Measurements from ENCODE around the gene PRR30.
"Not testable (repeated sequence)": the region's sequence is repeated elsewhere in the genome, so short reads cannot be mapped to it uniquely, and the experiment has no call there.

Gene PRR30

DNA sequence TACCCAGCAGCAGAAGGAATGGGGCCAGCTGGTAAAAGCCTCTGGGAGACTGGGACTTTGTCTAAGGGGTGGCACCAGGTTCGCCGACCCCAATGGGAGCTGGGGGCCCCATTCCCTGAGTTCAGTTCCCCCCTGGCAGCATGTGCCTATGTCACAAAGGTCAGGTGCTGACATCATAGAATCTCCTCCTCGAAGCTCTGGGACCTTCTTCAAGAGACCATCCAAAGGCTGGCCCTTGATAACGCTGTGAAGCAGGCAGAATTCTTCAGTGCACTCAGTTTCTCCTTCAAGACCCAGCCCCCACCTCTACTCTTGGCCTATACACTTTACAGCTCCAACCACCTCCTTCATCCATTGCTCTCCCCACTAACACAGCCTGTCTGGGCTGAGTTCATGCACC is at the start of gene PRR30:
PRR30 (minus strand) TSS at position 101 of the 400 bp plus-strand sequence. CDS start 1,081 bp downstream, outside the sequence.
- no peak for DNase-seq

DNA sequence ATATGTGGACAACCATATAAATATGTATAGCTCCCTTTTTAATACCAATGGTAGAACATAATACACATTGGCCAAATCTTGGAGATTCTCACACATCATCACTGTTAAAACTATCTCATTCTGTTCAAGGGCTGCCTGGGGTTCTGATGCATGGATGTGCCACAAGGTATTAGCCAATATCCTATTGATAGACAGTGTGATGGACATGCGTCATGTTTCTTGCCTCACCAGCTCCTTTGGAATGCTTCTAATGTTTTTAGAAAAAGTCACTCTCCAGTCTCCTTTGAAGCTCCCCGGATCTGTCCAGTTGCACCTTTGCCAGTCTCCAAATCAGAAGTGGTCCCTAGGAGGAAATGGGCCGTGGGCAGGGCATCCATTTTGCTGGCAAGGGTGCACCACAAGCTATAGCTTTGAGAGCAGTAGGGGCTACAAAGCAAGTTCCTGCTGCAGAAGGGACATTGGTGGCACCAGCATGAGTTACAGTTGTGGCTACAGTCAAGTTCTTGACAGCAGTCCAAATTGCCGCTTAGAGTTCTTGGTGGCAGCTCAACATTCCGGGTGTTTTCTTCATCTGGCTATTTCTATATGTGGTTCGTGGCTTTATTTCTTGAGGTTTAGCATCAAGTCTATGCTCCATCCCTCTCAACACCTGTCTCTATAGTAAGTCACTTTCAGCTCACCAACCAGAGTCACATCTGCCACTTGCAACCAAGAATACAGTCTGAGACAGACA is 47.6 kb upstream of the PRR30 start:
- DNase-seq: no peak

DNA sequence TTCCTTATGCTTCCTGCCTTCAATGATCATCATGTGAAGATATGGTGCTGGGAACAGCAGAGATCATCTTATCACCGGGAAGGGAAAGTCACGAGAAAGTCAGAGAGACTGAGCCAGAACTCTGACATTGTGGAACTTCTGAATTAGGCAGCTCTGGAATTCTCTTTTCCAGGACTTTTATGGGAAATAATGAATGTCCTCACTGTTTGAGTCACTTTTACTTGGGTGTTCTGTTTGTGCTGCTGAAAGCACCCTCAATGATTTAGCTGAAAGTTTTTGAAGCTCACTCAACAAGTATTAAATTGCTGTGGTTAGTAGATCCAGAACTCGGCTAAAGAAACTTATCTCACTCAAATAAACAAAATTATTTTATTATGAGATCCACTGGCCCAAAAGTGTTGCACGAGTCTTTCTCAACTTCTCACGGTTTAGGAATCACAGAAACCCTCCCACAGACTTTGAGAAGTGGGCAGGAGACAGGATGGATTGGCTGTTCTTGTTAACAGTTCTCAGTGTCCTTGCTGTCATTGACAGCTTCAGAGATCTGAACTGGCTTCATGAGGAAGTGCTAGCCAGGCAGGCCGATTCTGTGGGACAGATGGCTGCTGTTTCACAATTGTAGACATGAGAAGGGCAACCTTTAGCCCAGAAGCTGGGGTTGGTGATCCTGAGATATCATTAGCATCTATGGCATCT is 46.3 kb upstream of the PRR30 start:
- no peak for DNase-seq

- no peak for DNase-seq
Measured at GRCh38 chr2:27184115-27184514, 44.9 kb upstream of the PRR30 start.

GRCh38 chr2:27182346-27182745 is 43.1 kb upstream of the PRR30 start:
- no peak for DNase-seq

DNA sequence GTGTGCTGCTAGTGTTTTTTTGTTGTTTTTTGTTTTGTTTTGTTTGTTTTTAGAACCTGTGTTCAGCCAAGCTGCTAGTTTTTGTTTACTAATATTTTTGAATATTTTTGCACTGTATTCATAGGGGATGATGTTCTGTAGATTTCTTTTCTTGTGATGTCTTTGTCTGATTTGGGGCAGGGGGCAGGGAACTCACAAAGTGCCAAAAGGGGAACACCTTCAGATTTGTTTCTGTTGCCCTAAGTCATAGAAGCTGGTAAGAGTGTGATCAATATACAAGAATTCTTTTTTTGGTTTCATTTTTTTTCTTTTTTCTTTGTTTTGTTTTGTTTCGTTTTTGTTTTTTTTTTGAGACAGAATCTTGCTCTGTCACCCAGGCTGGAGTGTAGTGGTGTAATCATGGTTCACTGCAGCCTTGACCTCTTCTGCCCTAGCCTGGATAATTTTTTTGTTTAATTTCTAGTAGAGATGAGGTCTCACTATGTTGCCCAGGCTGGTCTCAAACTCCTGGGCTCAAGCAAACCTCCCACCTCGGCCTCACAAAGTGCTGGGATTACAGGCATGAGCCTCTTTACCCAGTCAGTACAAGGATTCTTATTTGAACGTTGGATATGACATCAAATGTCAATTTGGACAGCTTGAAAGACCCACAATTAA is 40.3 kb upstream of the PRR30 start:
- DNase-seq: no peak

DNA sequence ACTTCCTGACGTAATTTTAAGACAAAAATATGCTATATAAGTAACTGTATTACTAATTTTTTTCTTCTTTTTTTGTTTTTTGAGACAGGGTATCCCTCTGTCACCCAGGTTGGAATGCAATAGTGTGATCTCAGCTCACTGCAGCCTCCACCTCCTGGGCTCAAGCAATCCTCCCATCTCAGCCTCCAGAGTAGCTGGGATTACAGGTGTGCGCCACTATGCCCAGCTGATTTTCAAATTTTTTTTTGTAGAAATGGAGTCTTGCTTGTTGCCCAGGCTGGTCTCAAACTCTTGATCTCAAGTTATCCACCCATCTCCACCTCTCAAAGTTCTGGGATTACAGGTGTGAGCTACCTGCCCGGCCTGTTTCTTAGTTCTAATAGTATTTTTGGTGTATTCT is 39.3 kb upstream of the PRR30 start:
- DNase-seq: no peak

GRCh38 chr2:27177441-27178351 is 38.5 kb upstream of the PRR30 start:
- no peak for DNase-seq

GRCh38 chr2:27175781-27176180 is 36.6 kb upstream of the PRR30 start:
- not testable (repeated sequence) for DNase-seq

GRCh38 chr2:27175330-27175729 is 36.1 kb upstream of the PRR30 start:
- no peak for DNase-seq

GRCh38 chr2:27174638-27175037 is 35.4 kb upstream of the PRR30 start:
- no peak for DNase-seq

DNA sequence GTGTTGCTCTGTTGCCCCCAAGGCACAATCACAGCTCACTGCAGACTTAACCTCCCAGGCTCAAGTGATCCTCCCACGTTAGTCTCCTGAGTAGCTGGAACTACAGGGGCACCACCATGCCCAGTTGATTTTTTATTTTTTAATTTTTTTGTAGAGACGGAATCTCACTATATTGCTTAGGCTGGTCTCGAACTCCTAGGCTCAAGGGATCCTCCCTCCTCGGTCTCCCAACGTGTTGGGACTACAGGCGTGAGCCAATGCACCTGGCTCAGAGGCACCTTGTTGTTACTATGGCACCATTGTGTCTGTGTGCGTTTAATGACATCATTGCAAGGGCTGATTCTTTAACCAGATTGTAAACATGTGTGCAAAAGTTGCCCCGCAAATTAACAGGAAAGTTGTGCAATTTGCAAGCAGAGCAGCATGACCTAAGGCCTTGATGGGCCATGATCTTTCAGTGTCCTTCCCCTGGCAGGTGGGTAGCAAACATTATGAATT is 32.2 kb upstream of the PRR30 start:
- DNase-seq: no peak

DNA sequence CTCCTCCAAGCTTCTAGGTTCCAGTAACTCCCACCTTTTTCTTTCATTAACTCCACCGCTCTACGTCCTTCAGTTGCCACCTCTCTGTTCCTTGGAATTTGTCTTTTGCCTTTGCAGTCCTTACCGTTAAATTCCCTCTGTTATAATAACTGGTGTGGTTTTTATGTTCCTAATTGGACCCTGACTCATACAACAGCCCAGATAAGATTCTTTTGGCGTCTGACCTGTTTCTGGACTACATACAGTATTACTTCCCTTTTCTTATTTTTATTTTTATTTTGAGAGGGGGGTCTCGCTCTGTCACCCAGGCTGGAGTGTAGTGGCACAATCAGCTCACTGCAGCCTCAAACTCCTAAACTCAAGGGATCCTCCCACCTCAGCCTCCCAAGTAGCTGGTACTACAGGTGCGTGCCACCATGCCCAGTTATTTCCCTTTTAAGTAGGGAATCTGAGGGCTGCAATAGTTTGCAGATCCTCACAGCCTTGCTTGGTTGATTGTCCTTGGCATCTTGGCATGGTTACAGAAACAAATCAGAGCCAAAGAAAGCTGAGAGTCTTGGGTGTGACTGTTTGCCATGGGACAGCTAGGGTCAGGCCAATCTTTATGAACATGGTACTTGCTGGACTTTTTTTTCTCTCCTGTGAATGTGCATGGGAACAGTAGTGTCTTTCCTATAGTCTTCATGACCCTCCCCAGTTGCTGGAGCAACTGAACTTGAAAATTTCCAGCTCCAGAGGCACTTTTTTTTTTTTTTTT is 31.5 kb upstream of the PRR30 start:
- DNase-seq: no peak

DNA sequence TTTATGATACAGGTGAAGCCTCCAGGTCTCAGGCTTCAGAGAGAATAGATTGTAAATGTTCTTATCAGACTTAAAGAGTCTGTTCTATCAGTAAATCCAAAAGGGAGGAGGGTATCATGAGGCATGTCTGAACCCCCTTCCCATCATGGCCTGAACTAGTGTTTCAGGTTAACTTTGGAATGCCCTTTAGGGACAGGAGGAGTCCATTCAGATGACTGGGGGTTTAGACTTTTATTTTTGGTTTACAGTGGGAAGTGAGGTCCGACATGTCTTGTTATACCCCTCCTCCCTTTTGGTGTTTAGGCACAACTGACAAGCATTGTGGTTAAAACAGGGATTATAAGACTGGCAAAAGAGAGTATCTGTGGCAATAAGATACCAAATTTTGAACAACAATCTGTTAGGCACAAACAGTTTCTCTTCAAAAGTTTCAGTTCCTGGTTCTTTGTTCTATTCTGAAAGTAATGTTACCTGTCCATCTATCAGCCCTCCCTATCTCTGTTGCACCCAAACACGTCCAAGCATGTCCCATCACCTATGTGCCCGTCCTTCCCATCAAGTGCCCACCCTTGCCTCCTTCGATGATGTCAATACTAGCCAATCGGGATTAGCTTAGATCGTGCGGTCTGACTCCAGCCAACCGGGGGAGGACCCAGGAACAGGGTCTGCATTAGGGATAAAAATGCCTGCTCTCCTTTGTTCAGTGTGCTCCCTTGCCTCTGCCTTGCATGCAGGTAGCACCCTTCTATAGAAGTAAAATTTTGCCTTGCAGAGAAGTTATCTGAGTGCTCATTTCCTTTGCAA is 26.0 kb upstream of the PRR30 start:
- DNase-seq: no peak

DNA sequence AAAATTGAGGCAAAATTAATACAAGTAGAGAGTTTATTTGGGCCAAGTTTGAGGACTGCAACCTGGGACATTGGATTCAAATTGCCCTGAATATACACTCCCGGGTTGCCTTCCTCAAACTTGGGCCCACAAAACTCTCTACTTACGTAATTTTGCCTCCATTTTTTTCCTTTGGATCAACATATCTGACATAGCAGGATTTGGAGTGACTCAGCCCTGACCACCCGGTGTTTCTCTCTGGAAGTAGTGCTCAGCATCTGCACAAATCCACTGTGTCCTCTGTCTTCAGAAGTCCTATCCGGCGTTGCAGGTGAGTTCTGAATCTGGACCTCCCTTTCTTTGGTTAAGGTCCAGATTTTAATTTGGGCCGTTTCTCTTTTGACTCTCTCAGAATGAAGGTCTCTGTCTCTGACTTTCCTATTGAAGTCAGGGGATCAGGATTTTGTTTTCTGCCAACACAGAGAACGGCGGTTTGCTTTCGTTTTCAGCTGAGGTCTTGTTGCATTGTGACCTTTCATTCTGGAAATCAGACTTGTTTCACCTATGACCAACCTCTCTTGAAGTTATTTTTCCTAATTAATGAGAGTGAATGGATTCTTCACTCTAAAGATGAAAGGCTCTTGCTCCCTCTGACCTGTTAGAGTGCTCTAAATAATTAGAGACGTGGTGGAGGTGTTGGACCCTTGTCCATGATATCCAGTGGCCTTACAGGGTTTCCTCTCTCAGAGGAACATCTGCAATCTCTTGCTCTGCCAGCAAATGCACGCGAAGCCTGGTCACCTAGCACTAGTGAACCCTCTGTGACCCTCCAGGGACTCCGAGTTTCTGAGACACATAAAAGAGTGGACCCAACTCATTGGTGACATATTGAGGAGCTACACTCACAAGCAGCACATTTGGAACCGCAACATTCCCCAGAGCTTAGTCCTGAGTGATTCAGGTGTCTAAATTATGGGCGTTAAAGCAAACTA is 23.2 kb upstream of the PRR30 start:
- DNase-seq: no peak

- DNase-seq: no peak
Measured at GRCh38 chr2:27160191-27160590, 21.0 kb upstream of the PRR30 start.

DNA sequence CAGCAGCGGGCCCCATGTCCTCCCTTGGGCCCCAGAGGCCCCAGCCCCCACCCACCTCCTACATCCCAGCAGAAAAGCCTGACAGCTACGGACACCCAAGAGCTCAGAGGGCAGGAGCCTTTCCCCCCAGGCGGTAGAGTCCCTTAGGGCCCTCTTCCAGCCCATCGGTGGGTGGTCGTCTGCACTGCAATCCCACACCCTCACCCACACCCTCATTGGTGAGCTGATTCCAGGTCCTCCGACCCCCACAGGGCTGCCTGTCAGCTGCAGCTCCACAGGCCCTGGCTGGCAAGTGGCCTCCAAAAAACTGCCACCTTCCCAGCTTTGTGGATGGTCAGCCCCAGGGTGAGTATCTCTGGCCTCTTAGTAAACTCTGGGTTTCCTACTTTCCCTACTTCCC is 20.1 kb upstream of the PRR30 start:
- no peak for DNase-seq

- DNase-seq: no peak
Measured at GRCh38 chr2:27158468-27158867, 19.3 kb upstream of the PRR30 start.

GRCh38 chr2:27155069-27155520 is 15.9 kb upstream of the PRR30 start:
- no peak for DNase-seq

DNA sequence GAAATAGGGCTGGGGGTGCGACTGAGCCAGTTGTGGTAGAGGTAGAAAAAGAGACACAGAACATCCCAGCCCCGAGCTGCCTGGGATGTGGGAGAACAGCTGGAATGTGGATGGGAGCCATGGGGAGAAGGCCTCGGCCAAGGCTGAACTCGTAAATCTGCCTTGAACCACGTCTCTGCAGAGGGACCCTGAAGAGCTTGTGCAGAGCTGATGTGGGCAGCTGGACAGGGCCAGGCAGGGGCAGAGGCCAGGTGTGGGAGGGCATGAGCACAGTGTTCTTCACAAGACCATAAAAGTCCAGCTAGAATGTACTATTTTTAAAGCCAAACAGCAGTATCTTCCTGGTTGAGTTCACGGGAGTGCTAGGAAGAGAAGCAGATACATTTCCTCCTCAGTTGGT is 15.3 kb upstream of the PRR30 start:
- DNase-seq: no peak
